SJCRH30 (cell line): ENCODE results near the gene BDH2. TPM values are rescaled to one million over a fixed set of nuclear protein-coding genes. Genes with fewer than 3 reads are reported as not detected.

Experiments
- DNase-seq, 2 experiments: peaks; one replicate each; pipeline ENCODE4 v3.0.0-alpha.2; 2015 to 2020
- H3K27ac ChIP-seq: fragments of 250-450 bp; sonication (Bioruptor Pico); 2 replicates; pipeline ENCODE4 v1.5.1; 2020; ENCODE audit warnings: mild to moderate bottlenecking, moderate library complexity
- H3K27me3 ChIP-seq: fragments of 250-450 bp; sonication (Bioruptor Pico); 2 replicates; pipeline ENCODE4 v1.5.1; 2020; ENCODE audit warnings: mild to moderate bottlenecking, moderate library complexity
- H3K36me3 ChIP-seq: fragments of 250-450 bp; sonication (Bioruptor Pico); 2 replicates; pipeline ENCODE4 v1.5.1; 2020; ENCODE audit warnings: mild to moderate bottlenecking, moderate library complexity
- H3K4me1 ChIP-seq: fragments of 250-450 bp; sonication (Bioruptor Pico); 2 replicates; pipeline ENCODE4 v1.5.1; 2020; ENCODE audit warnings: mild to moderate bottlenecking, moderate library complexity
- H3K4me3 ChIP-seq: fragments of 250-450 bp; sonication (Bioruptor Pico); 2 replicates; pipeline ENCODE4 v1.5.1; 2020; ENCODE audit warnings: mild to moderate bottlenecking, moderate library complexity
- H3K9me3 ChIP-seq: fragments of 250-450 bp; sonication (Bioruptor Pico); replicated peaks from 2 replicates; pipeline ENCODE4 v1.5.1; 2020; ENCODE audit warnings: mild to moderate bottlenecking, moderate library complexity
- total RNA-seq: library from RNA; depleted of rRNA; stranded (reverse); fragments of >200 nt; shearing (Covaris generic); gene quantifications from 2 replicates; pipeline ENCODE4 v1.2.3, GENCODE V29; 2014

Gene BDH2
- total RNA-seq, 1 experiment from 2014 or later = 109 TPM

- Histone ChIP-seq H3K27me3 (no peaks in the 10 kb centered on the region), H3K4me3 (peak overlapping the region; percentile 70), H3K9me3 (no peaks in the 10 kb centered on the region), H3K36me3 (no peaks in the 10 kb centered on the region), H3K27ac (peak overlapping the region; percentile 77), H3K4me1 (peaks cover 10% of the 10 kb centered on the region)
- peak; percentile 85 to 90 for DNase-seq
Observed at GRCh38 chr4:103098341-103098740, 1.3 kb downstream of the BDH2 start.

GRCh38 chr4:103097112-103097511 is 2.5 kb downstream of the BDH2 start:
- Histone ChIP-seq H3K36me3 (0 out of 2 replicates have a peak, but pooled peaks cover 3% of the 10 kb centered on the region), H3K4me3 (no peak overlapping the region), H3K27ac (no peak overlapping the region), H3K27me3 (no peaks in the 10 kb centered on the region), H3K4me1 (peaks cover 10% of the 10 kb centered on the region), H3K9me3 (no peaks in the 10 kb centered on the region)
- DNase-seq = no peak

- Histone ChIP-seq H3K27me3 (no peaks in the 10 kb centered on the region), H3K27ac (no peak overlapping the region), H3K9me3 (no peaks in the 10 kb centered on the region), H3K4me1 (peaks cover 7% of the 10 kb centered on the region), H3K36me3 (peaks cover 17% of the 10 kb centered on the region), H3K4me3 (no peak overlapping the region)
- no peak for DNase-seq
Observed at GRCh38 chr4:103095080-103095479, 4.6 kb downstream of the BDH2 start.

- Histone ChIP-seq H3K9me3 (no peaks in the 10 kb centered on the region), H3K27me3 (no peaks in the 10 kb centered on the region), H3K4me3 (no peak overlapping the region), H3K36me3 (peaks cover 33% of the 10 kb centered on the region), H3K4me1 (no peaks in the 10 kb centered on the region), H3K27ac (no peak overlapping the region)
- DNase-seq = no peak
Observed at GRCh38 chr4:103092245-103092644, 7.4 kb downstream of the BDH2 start.

- H3K27me3 ChIP-seq = no peaks in the 10 kb centered on the region
- H3K27ac ChIP-seq = no peak overlapping the region
- no peaks in the 10 kb centered on the region for H3K4me1 ChIP-seq
- no peak overlapping the region for H3K4me3 ChIP-seq
- no peaks in the 10 kb centered on the region for H3K9me3 ChIP-seq
- DNase-seq = peak; percentile 22 to 65
- H3K36me3 ChIP-seq = peaks cover 34% of the 10 kb centered on the region
Observed at GRCh38 chr4:103091601-103092223, 7.9 kb downstream of the BDH2 start.

GRCh38 chr4:103089481-103089880 is 10.2 kb downstream of the BDH2 start:
- Histone ChIP-seq H3K36me3 (peaks cover 46% of the 10 kb centered on the region), H3K27ac (no peak overlapping the region), H3K27me3 (no peaks in the 10 kb centered on the region), H3K4me3 (no peak overlapping the region), H3K4me1 (no peaks in the 10 kb centered on the region), H3K9me3 (no peaks in the 10 kb centered on the region)
- DNase-seq = no peak

- H3K9me3 ChIP-seq = no peaks in the 10 kb centered on the region
- no peaks in the 10 kb centered on the region for H3K4me1 ChIP-seq
- no peak overlapping the region for H3K27ac ChIP-seq
- no peak overlapping the region for H3K4me3 ChIP-seq
- DNase-seq = no peak
- peaks cover 43% of the 10 kb centered on the region for H3K36me3 ChIP-seq
- H3K27me3 ChIP-seq = no peaks in the 10 kb centered on the region
Observed at GRCh38 chr4:103086551-103086950, 13.1 kb downstream of the BDH2 start.

GRCh38 chr4:103085555-103086196 is 14.0 kb downstream of the BDH2 start:
- Histone ChIP-seq H3K27me3 (no peaks in the 10 kb centered on the region), H3K27ac (no peak overlapping the region), H3K9me3 (no peaks in the 10 kb centered on the region), H3K4me1 (no peaks in the 10 kb centered on the region), H3K4me3 (no peak overlapping the region), H3K36me3 (peaks cover 38% of the 10 kb centered on the region)
- no peak for DNase-seq

GRCh38 chr4:103079621-103080020 is 20.0 kb downstream of the BDH2 start:
- H3K4me1 ChIP-seq = peaks cover 4% of the 10 kb centered on the region; the same call in 1 of the 2 replicates
- H3K9me3 ChIP-seq = no peaks in the 10 kb centered on the region
- no peak overlapping the region for H3K4me3 ChIP-seq
- no peak for DNase-seq
- H3K27me3 ChIP-seq = no peaks in the 10 kb centered on the region
- H3K27ac ChIP-seq = no peak overlapping the region
- H3K36me3 ChIP-seq = peaks cover 4% of the 10 kb centered on the region

- Histone ChIP-seq H3K9me3 (no peaks in the 10 kb centered on the region), H3K4me3 (peak within 1 kb of the TSS; percentile 96)
- no peak for DNase-seq
Observed at GRCh38 chr4:103076747-103077347, 22.8 kb downstream of the BDH2 start, which contains the start of gene SLC9B2. Gene SLC9B2, minus strand, starts transcription at chr4:103076761. Its CDS starts 9,211 bp downstream, at chr4:103067550.

GRCh38 chr4:103075894-103076746 is 23.5 kb downstream of the BDH2 start:
- peak overlapping the region; percentile 87 for H3K27ac ChIP-seq
- peaks cover 4% of the 10 kb centered on the region; the same call in 1 of the 2 replicates for H3K4me1 ChIP-seq
- peaks cover 8% of the 10 kb centered on the region for H3K36me3 ChIP-seq
- H3K9me3 ChIP-seq = no peaks in the 10 kb centered on the region
- no peaks in the 10 kb centered on the region for H3K27me3 ChIP-seq
- peak overlapping the region; percentile 96 for H3K4me3 ChIP-seq
- DNase-seq = peak; percentile 71 to 75

More at GRCh38 chr4:103076747-103077347, 22.8 kb downstream of the BDH2 start, which contains the start of gene SLC9B2:
- Histone ChIP-seq H3K27me3 (no peaks in the 10 kb centered on the region), H3K36me3 (peaks cover 8% of the 10 kb centered on the region), H3K27ac (peak within 1 kb of the TSS; percentile 87), H3K4me1 (peaks cover 4% of the 10 kb centered on the region; the same call in 1 of the 2 replicates)

GRCh38 chr4:103075435-103075893 is 24.2 kb downstream of the BDH2 start:
- no peaks in the 10 kb centered on the region for H3K27me3 ChIP-seq
- H3K9me3 ChIP-seq = no peaks in the 10 kb centered on the region
- peak overlapping the region; percentile 96 for H3K4me3 ChIP-seq
- peak overlapping the region; percentile 87; the same call in 1 of the 2 replicates for H3K27ac ChIP-seq
- H3K4me1 ChIP-seq = peaks cover 4% of the 10 kb centered on the region; the same call in 1 of the 2 replicates
- DNase-seq = peak in 1 of 2 experiments; percentile 20
- H3K36me3 ChIP-seq = peaks cover 4% of the 10 kb centered on the region; the same call in 1 of the 2 replicates

GRCh38 chr4:103074744-103075434 is 24.7 kb downstream of the BDH2 start:
- Histone ChIP-seq H3K9me3 (no peaks in the 10 kb centered on the region), H3K4me1 (peaks cover 4% of the 10 kb centered on the region; the same call in 1 of the 2 replicates), H3K27me3 (no peaks in the 10 kb centered on the region), H3K27ac (no peak overlapping the region), H3K36me3 (peaks cover 4% of the 10 kb centered on the region; the same call in 1 of the 2 replicates), H3K4me3 (peak overlapping the region; percentile 96; the same call in 1 of the 2 replicates)
- DNase-seq = no peak
